ENCODE measurements around the gene GLB1L3. TPM values are rescaled to one million over a fixed set of nuclear protein-coding genes. Genes with fewer than 3 reads are reported as not detected.

GLB1L3 gene
- total and polyA plus RNA-seq, 2 donors from 2014 or later = 0.06 to 0.17 TPM

DNA sequence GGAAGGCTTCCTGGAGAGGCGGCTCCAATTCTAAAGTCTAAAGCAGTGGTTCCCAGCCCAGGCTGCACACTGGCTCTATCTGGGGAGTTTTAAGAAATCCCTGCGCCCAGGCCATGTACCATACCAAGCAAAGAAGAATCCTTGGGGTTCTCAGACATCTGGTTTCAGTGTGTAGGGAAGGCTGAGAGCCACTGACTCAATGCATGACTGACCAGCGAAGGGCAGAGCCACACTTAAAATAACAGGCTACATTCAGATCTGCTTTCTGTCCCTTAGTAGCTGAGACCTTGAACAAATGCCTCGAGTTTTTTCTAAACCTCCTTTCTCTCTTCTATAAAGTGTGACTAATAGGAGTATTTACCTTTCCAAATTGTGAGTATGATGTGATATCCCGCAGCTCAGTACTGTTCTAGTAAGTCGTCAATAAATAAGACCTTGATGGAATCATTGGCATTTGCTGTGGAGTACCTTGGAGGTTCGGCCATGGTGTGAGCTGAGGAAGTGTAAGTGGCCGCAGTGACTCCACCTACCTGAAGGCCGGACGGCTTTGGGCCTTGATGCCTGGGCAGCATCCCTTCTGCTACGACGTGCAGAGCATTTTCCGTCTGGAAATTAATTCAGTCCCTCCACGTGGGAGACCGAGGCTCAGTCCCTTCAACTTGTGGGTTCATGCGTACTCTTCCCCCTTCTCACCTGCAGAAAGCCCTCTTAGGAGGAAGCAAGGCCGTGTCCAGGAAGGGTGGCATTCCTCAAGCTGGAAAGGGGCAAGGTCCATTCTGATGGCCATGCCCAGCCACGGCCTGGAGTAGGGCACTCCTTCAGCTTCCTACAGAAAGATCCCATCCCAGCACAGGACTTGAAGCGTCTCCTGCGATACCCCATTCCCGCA, 80.7 kb downstream of the GLB1L3 start:
- intact Hi-C loops (cut with DNase I) = no loop called here
- DNase-seq (peak in 3 of 5 donors; percentile 22 to 25 (median 23)), FAIRE-seq (no peak)
- no peaks in the 10 kb centered on the region for H3K4me1 ChIP-seq (ENCODE audit: control insufficient read depth in 2 of 3, insufficient read depth in 2 of 3, low read depth in 1 of 3, low read length in 3 of 3)
- no peaks in the 10 kb centered on the region for H3K27me3 ChIP-seq (ENCODE audit: control insufficient read depth, insufficient read depth, low read length)
- H3K27ac ChIP-seq (ENCODE audit: low read depth in 2 of 2, low read length in 2 of 2) = no peak overlapping the region
- H3K36me3 ChIP-seq (ENCODE audit: control insufficient read depth in 2 of 3, insufficient read depth in 3 of 3, low read length in 3 of 3) = no peaks in the 10 kb centered on the region
- no peaks in the 10 kb centered on the region for H3K9me3 ChIP-seq (ENCODE audit: control insufficient read depth in 2 of 3, insufficient read depth in 1 of 3, low read length in 3 of 3)
- H3K4me3 ChIP-seq (ENCODE audit: low read length in 3 of 3) = no peak overlapping the region
- H3K9ac ChIP-seq (ENCODE audit: low read length in 3 of 3) = no peak overlapping the region
- TF ChIP-seq, protein P1, sequence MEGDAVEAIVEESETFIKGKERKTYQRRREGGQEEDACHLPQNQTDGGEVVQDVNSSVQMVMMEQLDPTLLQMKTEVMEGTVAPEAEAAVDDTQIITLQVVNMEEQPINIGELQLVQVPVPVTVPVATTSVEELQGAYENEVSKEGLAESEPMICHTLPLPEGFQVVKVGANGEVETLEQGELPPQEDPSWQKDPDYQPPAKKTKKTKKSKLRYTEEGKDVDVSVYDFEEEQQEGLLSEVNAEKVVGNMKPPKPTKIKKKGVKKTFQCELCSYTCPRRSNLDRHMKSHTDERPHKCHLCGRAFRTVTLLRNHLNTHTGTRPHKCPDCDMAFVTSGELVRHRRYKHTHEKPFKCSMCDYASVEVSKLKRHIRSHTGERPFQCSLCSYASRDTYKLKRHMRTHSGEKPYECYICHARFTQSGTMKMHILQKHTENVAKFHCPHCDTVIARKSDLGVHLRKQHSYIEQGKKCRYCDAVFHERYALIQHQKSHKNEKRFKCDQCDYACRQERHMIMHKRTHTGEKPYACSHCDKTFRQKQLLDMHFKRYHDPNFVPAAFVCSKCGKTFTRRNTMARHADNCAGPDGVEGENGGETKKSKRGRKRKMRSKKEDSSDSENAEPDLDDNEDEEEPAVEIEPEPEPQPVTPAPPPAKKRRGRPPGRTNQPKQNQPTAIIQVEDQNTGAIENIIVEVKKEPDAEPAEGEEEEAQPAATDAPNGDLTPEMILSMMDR (IDR thresholded peaks at IDR 0.05; ENCODE audit: borderline replicate concordance, extremely low read depth, insufficient read depth) = no peak

DNA sequence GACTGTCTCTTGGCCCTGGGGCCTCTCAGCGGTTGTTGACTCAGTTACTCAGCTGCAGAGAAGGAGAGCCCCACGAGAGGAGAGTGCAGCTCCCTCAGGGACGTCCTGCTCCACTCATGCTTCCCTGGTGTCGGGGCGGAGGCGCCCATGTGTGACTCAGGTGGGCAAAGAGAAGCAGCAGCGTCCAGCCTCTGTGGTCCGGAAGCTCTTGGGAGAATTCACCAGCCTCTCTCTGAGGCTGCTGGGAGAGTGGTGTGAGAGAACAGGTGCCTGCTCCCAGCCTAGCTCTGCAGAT, 81.3 kb downstream of the GLB1L3 start:
- no peak overlapping the region for H3K27ac ChIP-seq (ENCODE audit: low read depth in 2 of 2, low read length in 2 of 2)
- no peak for FAIRE-seq

DNA sequence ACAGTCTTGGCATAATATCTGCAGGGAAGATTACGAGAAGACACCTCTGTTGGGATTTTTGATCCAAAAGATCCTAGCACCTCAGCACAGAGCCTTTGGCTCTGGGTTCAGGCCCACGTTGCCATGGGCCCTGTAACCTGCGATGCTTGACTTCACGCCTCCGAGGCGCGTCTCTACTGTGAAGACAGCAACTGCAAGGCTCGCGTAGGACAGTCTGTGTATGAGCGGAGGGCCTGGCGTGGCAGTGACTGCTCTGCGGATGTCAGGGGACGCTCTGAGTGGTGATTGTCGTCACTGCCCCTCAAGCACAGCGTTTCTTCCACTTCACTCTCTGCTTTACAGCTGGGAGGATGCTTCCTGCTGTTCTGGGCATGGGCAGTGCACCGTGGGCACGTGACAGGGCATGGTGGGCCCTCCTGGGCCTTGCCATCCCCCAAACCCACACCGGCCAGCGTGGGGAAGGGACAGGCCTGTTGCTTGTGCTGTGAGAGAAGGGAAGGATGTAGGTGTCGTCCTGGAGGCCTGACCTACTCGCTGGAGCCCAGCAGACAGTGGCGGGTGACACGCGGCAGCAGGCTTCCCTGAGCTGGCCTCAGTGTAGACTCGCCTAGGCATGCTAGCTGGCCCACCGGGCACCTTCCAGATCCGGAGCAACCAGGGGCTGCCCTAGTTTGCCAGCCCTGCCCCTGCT, 82.1 kb downstream of the GLB1L3 start:
- no peak overlapping the region for H3K4me3 ChIP-seq (ENCODE audit: low read length in 3 of 3)
- H3K27ac ChIP-seq (ENCODE audit: low read depth in 2 of 2, low read length in 2 of 2) = no peak overlapping the region
- no peaks in the 10 kb centered on the region for H3K27me3 ChIP-seq (ENCODE audit: control insufficient read depth, insufficient read depth, low read length)
- H3K9me3 ChIP-seq (ENCODE audit: control insufficient read depth in 2 of 3, insufficient read depth in 1 of 3, low read length in 3 of 3) = no peaks in the 10 kb centered on the region
- H3K4me1 ChIP-seq (ENCODE audit: control insufficient read depth in 2 of 3, insufficient read depth in 2 of 3, low read depth in 1 of 3, low read length in 3 of 3) = no peaks in the 10 kb centered on the region
- TF ChIP-seq, protein P1 (IDR thresholded peaks at IDR 0.05; ENCODE audit: borderline replicate concordance, extremely low read depth, insufficient read depth) = no peak
- no peak overlapping the region for H3K9ac ChIP-seq (ENCODE audit: low read length in 3 of 3)
- H3K36me3 ChIP-seq (ENCODE audit: control insufficient read depth in 2 of 3, insufficient read depth in 3 of 3, low read length in 3 of 3) = no peaks in the 10 kb centered on the region
- DNase-seq (peak in 2 of 5 donors; percentile 23 to 57), FAIRE-seq (no peak)
- intact Hi-C loops (cut with DNase I) = no loop called here

More for the DNA sequence above, 81.3 kb downstream of the GLB1L3 start:
- Histone ChIP-seq H3K9ac (ENCODE audit: low read length in 3 of 3) (no peak overlapping the region), H3K4me1 (ENCODE audit: control insufficient read depth in 2 of 3, insufficient read depth in 2 of 3, low read depth in 1 of 3, low read length in 3 of 3) (no peaks in the 10 kb centered on the region), H3K36me3 (ENCODE audit: control insufficient read depth in 2 of 3, insufficient read depth in 3 of 3, low read length in 3 of 3) (no peaks in the 10 kb centered on the region), H3K9me3 (ENCODE audit: control insufficient read depth in 2 of 3, insufficient read depth in 1 of 3, low read length in 3 of 3) (no peaks in the 10 kb centered on the region), H3K27me3 (ENCODE audit: control insufficient read depth, insufficient read depth, low read length) (no peaks in the 10 kb centered on the region), H3K4me3 (ENCODE audit: low read length in 3 of 3) (no peak overlapping the region)
- TF ChIP-seq, protein P1 (IDR thresholded peaks at IDR 0.05; ENCODE audit: borderline replicate concordance, extremely low read depth, insufficient read depth) = no peak
- peak in 1 of 5 donors; percentile 67 for DNase-seq
- intact Hi-C loops (cut with DNase I) = no loop called here

All from kidney (tissue), 14 donors.